Activated CD4-positive, alpha-beta T cell treated with anti-CD3 and anti-CD28 coated beads for 1 hour (primary cell): ENCODE measurements around the gene SLC4A8.
A peak's percentile ranks its signal among the peaks of the same experiment; 100 is the strongest.

Experiments used
- DNase-seq: peaks from one replicate; pipeline ENCODE4 v3.0.0-alpha.2; 2020

The SLC4A8 gene

GRCh38 chr12:51424662-51425539 is at the start of gene SLC4A8:
TSS of gene SLC4A8 (plus strand) at chr12:51424831. CDS start at chr12:51424988, 157 bp downstream.
- peak; percentile 52 for DNase-seq

GRCh38 chr12:51374856-51375255 is 49.8 kb upstream of the SLC4A8 start:
- no peak for DNase-seq

GRCh38 chr12:51377099-51377984 is 47.3 kb upstream of the SLC4A8 start:
- no peak for DNase-seq

GRCh38 chr12:51378749-51379148 is 45.9 kb upstream of the SLC4A8 start:
- no peak for DNase-seq

GRCh38 chr12:51379571-51379970 is 45.1 kb upstream of the SLC4A8 start:
- no peak for DNase-seq

- no peak for DNase-seq
These were observed 43.2 kb upstream of the SLC4A8 start for GRCh38 chr12:51381226-51382079.

- no peak for DNase-seq
These were observed 42.5 kb upstream of the SLC4A8 start for GRCh38 chr12:51382173-51382572.

GRCh38 chr12:51383269-51383905 is 41.2 kb upstream of the SLC4A8 start:
- DNase-seq: no peak

GRCh38 chr12:51386351-51386750 is 38.3 kb upstream of the SLC4A8 start:
- no peak for DNase-seq

GRCh38 chr12:51388069-51388799 is 36.4 kb upstream of the SLC4A8 start:
- DNase-seq: no peak

GRCh38 chr12:51388846-51389245 is 35.8 kb upstream of the SLC4A8 start:
- no peak for DNase-seq

- no peak for DNase-seq
These were observed 35.2 kb upstream of the SLC4A8 start for GRCh38 chr12:51389302-51389999.

GRCh38 chr12:51390457-51390856 is 34.2 kb upstream of the SLC4A8 start:
- no peak for DNase-seq

- DNase-seq: no peak
These were observed 33.7 kb upstream of the SLC4A8 start for GRCh38 chr12:51390891-51391282.

GRCh38 chr12:51391283-51392123 is 33.1 kb upstream of the SLC4A8 start, which contains the start of gene GALNT6:
TSS of gene GALNT6 (minus strand) at chr12:51391406. CDS start at chr12:51379781, 11,625 bp downstream.
- peak; percentile 54 for DNase-seq

- DNase-seq: no peak
These were observed 31.9 kb upstream of the SLC4A8 start for GRCh38 chr12:51392556-51393237.

GRCh38 chr12:51393676-51394545 is 30.7 kb upstream of the SLC4A8 start:
- peak; percentile 41 for DNase-seq
